Measurements from ENCODE around the gene TRABD2B. TPM values are rescaled to one million over a fixed set of nuclear protein-coding genes. Genes with fewer than 3 reads are reported as not detected.
A peak's percentile ranks its signal among the peaks of the same experiment; 100 is the strongest.

TRABD2B gene
- total RNA-seq, 1 donor from 2014 or later, result 1.4 TPM

DNA sequence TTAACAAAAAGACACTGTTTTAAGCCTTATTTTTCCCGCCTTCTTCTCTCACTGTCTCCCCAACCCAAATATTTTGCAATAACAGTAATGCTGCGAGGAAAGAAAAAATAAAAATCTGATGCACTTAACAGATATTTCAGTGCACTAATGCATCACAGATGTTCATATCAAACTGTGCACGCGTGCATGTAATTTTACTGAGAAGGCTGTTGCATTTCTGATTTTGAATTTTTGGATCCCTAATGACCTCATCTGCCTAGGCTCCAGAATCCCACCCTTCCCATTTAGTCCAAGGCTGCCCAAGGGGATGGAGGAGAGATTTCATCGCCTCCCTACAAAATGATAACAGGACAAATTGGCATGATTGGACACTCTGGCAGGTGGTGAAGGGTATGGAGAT is 5.5 kb downstream of the TRABD2B start:
- DNase-seq, result no peak
- peaks cover 37% of the 10 kb centered on the region for H3K4me1 ChIP-seq
- TF ChIP-seq, protein P1, sequence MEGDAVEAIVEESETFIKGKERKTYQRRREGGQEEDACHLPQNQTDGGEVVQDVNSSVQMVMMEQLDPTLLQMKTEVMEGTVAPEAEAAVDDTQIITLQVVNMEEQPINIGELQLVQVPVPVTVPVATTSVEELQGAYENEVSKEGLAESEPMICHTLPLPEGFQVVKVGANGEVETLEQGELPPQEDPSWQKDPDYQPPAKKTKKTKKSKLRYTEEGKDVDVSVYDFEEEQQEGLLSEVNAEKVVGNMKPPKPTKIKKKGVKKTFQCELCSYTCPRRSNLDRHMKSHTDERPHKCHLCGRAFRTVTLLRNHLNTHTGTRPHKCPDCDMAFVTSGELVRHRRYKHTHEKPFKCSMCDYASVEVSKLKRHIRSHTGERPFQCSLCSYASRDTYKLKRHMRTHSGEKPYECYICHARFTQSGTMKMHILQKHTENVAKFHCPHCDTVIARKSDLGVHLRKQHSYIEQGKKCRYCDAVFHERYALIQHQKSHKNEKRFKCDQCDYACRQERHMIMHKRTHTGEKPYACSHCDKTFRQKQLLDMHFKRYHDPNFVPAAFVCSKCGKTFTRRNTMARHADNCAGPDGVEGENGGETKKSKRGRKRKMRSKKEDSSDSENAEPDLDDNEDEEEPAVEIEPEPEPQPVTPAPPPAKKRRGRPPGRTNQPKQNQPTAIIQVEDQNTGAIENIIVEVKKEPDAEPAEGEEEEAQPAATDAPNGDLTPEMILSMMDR (IDR thresholded peaks at IDR 0.05; ENCODE audit: borderline replicate concordance), result no peak
- peaks cover 41% of the 10 kb centered on the region for H3K27me3 ChIP-seq (ENCODE audit: low read depth)
- no peaks in the 10 kb centered on the region for H3K36me3 ChIP-seq
- H3K9me3 ChIP-seq (replicated peaks), result no peaks in the 10 kb centered on the region
- H3K27ac ChIP-seq (replicated peaks), result peak overlapping the region; percentile 61
- H3K4me3 ChIP-seq, result no peak overlapping the region
- intact Hi-C loops (cut with micrococcal nuclease), result loop anchor here (10.0 kb wide), 3 partner anchors 73 to 247 kb away; no protein-coding TSS in a partner anchor

DNA sequence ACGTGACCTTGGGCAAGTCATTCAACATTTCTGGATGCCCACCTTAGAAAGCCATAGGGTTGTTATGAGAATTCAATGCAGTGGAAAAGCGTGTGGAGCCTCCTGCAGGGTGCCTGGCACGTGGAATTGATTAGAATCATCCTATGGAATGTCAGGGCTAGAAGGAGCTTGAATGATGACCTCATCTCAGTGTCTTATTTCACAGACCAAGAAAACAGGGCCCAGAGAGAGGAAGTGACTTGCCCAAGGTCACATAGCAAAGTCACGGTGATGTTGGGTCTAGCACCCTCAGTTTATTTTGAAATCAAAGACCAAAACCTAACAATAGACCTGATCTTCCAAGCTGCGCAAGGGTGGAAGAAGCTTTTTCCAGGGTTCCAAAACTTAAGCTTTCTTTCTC is 6.0 kb downstream of the TRABD2B start:
- H3K4me1 ChIP-seq, result peaks cover 37% of the 10 kb centered on the region
- intact Hi-C loops (cut with micrococcal nuclease), result loop anchor here (10.0 kb wide), 3 partner anchors 74 to 246 kb away; no protein-coding TSS in a partner anchor
- TF ChIP-seq, protein P1 (IDR thresholded peaks at IDR 0.05; ENCODE audit: borderline replicate concordance), result no peak
- H3K4me3 ChIP-seq, result no peak overlapping the region
- H3K9me3 ChIP-seq (replicated peaks), result no peaks in the 10 kb centered on the region
- no peaks in the 10 kb centered on the region for H3K36me3 ChIP-seq
- DNase-seq, result no peak
- H3K27me3 ChIP-seq (ENCODE audit: low read depth), result peaks cover 36% of the 10 kb centered on the region
- no peak overlapping the region for H3K27ac ChIP-seq (replicated peaks)

DNA sequence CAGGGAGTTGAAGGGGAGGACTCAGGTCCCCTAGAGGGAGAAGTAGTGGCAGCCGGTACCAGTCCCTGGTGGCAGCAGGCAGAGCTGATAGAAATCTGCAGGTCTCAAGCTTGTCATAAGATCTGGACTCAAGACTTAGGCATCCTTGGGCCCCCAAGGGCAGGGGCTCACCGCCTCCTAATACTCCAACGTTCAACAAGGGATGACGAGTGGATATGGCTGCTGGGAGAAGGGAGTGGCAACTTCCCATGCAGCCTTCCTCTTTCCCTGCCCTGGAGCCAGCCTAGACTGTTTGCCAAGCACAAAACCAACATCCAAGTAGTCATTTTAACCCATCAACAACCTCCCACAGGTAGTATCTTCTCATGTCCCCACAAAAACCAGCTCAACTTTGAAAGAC is 6.9 kb downstream of the TRABD2B start:
- intact Hi-C loops (cut with micrococcal nuclease), result loop anchor here (10.0 kb wide), 3 partner anchors 75 to 245 kb away; no protein-coding TSS in a partner anchor
- no peak for DNase-seq
- Histone ChIP-seq H3K4me3 (no peak overlapping the region), H3K27ac (replicated peaks) (no peak overlapping the region), H3K9me3 (replicated peaks) (no peaks in the 10 kb centered on the region), H3K36me3 (no peaks in the 10 kb centered on the region), H3K4me1 (peaks cover 44% of the 10 kb centered on the region), H3K27me3 (ENCODE audit: low read depth) (peaks cover 27% of the 10 kb centered on the region)
- TF ChIP-seq, protein P1 (IDR thresholded peaks at IDR 0.05; ENCODE audit: borderline replicate concordance), result no peak

DNA sequence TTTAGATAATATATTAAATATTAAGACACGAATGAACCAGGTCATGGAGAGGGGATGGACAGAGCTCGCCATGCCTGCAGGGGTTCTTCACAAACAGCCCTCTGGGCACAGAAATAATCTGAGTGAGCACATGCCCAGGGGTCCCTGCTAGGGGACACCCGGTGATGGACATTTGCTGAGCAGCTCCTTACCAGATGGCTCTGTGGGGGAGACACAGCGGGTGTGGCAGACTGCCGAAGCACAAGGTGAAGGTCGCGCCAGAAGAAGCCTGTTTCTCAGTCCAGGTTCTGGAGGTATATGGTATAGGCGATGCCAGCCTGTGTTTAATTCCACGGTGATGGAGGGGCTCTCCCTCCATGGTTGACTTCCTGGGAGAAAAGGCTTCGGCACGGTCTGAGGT is 9.6 kb downstream of the TRABD2B start:
- TF ChIP-seq, protein P1 (IDR thresholded peaks at IDR 0.05; ENCODE audit: borderline replicate concordance), result no peak
- no peaks in the 10 kb centered on the region for H3K36me3 ChIP-seq
- peak overlapping the region; percentile 69 for H3K27ac ChIP-seq (replicated peaks)
- peaks cover 54% of the 10 kb centered on the region for H3K4me1 ChIP-seq
- DNase-seq, result no peak
- intact Hi-C loops (cut with micrococcal nuclease), result no loop called here
- H3K9me3 ChIP-seq (replicated peaks), result no peaks in the 10 kb centered on the region
- peaks cover 18% of the 10 kb centered on the region for H3K27me3 ChIP-seq (ENCODE audit: low read depth)
- H3K4me3 ChIP-seq, result no peak overlapping the region

DNA sequence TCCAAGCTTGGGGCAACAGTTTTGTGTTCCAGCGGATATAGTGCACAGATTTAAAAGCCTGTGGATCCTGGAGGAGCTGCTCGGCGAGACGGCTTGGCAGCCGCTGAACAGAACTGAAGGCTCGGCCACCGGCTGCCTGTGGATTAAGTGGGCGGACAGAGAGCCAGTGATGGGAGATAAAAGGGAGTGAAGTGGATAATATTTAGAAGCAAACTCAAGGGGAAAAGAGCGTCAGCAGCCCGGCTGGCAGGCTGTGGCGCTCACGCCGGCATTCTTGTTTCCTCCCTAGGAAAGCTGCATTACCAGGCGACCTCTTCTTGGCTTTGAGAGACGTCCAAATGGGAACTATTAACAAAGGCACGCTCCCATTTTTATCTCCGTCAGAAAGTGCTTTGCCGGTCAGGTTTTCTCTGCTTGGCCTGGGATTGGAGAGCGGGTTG is 10.4 kb downstream of the TRABD2B start:
- Histone ChIP-seq H3K27ac (replicated peaks) (peak overlapping the region; percentile 69), H3K9me3 (replicated peaks) (no peaks in the 10 kb centered on the region), H3K4me3 (peak overlapping the region; percentile 50), H3K4me1 (peaks cover 45% of the 10 kb centered on the region), H3K27me3 (ENCODE audit: low read depth) (peaks cover 18% of the 10 kb centered on the region), H3K36me3 (no peaks in the 10 kb centered on the region)
- TF ChIP-seq, protein P1 (IDR thresholded peaks at IDR 0.05; ENCODE audit: borderline replicate concordance), result no peak
- DNase-seq, result peak; percentile 61
- intact Hi-C loops (cut with micrococcal nuclease), result no loop called here
